ENCODE measurements around the gene UBE2E2. TPM values are rescaled to one million over a fixed set of nuclear protein-coding genes. Genes with fewer than 3 reads are reported as not detected.

Gene UBE2E2
- total RNA-seq, 1 donor from 2014 or later: 32.5 TPM

DNA sequence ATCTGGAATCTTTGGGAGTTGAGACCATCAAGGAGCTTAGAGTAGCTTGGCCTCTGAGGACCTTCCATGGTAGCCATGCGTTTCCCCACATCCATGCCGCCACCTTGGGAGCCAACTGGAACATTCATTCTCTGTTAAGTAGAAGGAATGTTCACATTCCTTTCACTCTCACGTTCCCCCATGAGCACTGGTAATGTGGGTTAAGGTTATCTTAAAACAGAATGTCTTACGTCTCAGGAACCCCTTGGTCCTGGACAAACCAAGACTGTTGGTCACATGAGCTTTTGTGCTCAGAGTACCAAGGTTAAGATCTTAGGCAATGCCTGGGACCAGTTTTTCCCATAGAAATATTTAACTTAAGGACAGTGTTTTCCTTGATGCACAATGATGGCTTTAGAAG, 390.9 kb downstream of the UBE2E2 start:
- H3K9me3 Mint-ChIP-seq (ENCODE audit: low read depth): peaks cover 7% of the 10 kb centered on the region
- peaks cover 6% of the 10 kb centered on the region for H3K4me1 Mint-ChIP-seq (ENCODE audit: low read depth)
- H3K27me3 Mint-ChIP-seq: no peaks in the 10 kb centered on the region
- DNase-seq (ENCODE audit: low spot score, unreplicated experiment): no peak
- H3K36me3 Mint-ChIP-seq (ENCODE audit: insufficient read depth): peaks cover 9% of the 10 kb centered on the region
- H3K27ac Mint-ChIP-seq: no peak overlapping the region
- TF ChIP-seq, protein P1, sequence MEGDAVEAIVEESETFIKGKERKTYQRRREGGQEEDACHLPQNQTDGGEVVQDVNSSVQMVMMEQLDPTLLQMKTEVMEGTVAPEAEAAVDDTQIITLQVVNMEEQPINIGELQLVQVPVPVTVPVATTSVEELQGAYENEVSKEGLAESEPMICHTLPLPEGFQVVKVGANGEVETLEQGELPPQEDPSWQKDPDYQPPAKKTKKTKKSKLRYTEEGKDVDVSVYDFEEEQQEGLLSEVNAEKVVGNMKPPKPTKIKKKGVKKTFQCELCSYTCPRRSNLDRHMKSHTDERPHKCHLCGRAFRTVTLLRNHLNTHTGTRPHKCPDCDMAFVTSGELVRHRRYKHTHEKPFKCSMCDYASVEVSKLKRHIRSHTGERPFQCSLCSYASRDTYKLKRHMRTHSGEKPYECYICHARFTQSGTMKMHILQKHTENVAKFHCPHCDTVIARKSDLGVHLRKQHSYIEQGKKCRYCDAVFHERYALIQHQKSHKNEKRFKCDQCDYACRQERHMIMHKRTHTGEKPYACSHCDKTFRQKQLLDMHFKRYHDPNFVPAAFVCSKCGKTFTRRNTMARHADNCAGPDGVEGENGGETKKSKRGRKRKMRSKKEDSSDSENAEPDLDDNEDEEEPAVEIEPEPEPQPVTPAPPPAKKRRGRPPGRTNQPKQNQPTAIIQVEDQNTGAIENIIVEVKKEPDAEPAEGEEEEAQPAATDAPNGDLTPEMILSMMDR (IDR thresholded peaks at IDR 0.05; ENCODE audit: unreplicated experiment): no peak
- H3K4me3 Mint-ChIP-seq (ENCODE audit: low read depth): no peak overlapping the region

DNA sequence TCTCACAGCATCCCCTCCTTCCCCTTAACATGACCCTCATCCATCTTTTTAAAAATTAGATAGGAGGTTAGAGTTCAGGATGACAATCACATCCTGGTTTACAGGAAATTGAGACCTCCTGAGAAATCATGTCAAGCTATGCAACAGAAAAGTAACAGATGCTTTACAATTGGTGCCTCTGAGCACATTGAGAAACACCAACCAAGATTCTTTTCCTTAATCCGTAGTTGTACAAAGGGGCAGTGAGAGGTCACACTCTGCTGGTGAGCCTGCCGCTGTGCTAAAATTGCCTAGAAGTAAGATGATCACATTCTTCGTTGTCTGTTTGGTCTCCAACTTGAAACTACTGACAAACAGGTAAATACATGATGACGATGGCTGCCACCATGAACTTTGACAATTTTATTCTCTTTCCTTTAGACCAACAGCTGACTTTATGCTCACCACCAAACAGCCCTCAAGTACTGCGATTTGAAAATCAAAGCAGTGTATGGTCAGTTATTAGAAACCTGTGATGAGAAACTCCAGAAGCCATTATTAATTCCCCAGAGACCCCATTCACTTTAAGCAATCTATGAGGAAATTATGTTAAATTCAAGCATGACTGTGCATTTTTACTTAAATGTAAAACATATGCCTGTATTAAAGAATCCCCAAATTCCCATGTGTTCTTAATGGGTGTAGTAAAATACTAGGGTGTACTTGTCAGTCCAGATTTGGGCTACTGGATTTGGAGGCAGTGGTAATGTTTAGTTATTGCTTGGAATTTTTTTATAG, 392.0 kb downstream of the UBE2E2 start:
- Mint-ChIP-seq H3K36me3 (ENCODE audit: insufficient read depth) (peaks cover 9% of the 10 kb centered on the region), H3K27me3 (no peaks in the 10 kb centered on the region), H3K4me3 (ENCODE audit: low read depth) (no peak overlapping the region), H3K4me1 (ENCODE audit: low read depth) (peaks cover 5% of the 10 kb centered on the region), H3K27ac (no peak overlapping the region), H3K9me3 (ENCODE audit: low read depth) (peaks cover 7% of the 10 kb centered on the region)
- no peak for DNase-seq (ENCODE audit: low spot score, unreplicated experiment)
- TF ChIP-seq, protein P1 (IDR thresholded peaks at IDR 0.05; ENCODE audit: unreplicated experiment): no peak

DNA sequence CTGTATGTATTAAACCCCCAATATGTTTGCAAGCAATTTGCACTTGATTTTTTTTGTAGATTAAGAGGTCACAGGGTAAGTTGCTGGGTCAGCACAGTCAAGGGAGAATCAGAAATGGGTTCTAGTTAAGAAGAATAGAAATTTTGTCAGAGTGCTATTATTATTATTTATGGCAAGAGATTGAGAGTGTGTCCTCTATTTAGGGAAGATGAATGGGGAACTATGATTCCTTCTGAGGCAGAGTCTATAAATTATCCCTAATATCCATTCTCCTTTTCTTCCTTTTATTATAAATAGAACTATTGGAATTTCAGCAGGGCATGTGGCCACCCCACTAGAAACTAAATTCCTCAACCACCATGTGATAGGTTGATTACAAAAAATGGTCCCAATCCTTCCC, 392.7 kb downstream of the UBE2E2 start:
- TF ChIP-seq, protein P1 (IDR thresholded peaks at IDR 0.05; ENCODE audit: unreplicated experiment): no peak
- peaks cover 3% of the 10 kb centered on the region for H3K4me1 Mint-ChIP-seq (ENCODE audit: low read depth)
- no peak for DNase-seq (ENCODE audit: low spot score, unreplicated experiment)
- peaks cover 9% of the 10 kb centered on the region for H3K36me3 Mint-ChIP-seq (ENCODE audit: insufficient read depth)
- H3K27me3 Mint-ChIP-seq: no peaks in the 10 kb centered on the region
- peaks cover 7% of the 10 kb centered on the region for H3K9me3 Mint-ChIP-seq (ENCODE audit: low read depth)
- H3K27ac Mint-ChIP-seq: no peak overlapping the region
- H3K4me3 Mint-ChIP-seq (ENCODE audit: low read depth): no peak overlapping the region

DNA sequence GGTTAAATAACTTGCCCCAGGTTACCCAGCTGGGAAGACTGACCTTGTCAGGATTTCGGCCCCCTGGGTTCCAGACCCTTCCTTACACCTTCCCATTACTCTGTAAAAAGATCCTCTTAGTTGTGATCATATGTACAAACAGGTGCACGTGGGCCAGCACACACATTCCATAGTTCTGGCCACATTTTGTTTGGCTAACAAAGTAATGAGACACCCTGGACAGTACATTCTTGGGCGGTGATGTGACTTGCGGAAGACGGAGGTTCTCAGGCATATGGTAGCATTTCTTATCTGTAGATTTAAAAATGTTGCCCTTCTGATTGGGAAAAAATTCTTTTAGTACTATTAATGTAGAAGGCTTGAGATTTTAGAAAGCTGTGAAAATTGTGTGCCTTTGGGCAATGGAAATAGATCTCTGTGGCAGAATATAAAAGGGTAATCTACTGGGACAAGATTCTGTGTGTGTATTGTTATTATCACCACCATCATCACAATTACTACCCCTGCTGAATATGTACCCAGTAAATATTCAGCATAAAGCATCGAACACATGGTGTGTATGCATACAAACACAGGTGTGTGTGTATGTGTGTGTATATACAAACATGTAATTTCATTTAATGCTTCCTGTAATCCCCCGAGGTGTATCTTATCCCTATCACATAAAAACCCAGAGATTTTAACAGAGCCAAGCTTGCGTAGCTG, 397.2 kb downstream of the UBE2E2 start:
- H3K4me1 Mint-ChIP-seq (ENCODE audit: low read depth): peaks cover 5% of the 10 kb centered on the region
- peaks cover 7% of the 10 kb centered on the region for H3K9me3 Mint-ChIP-seq (ENCODE audit: low read depth)
- no peak overlapping the region for H3K27ac Mint-ChIP-seq
- H3K27me3 Mint-ChIP-seq: no peaks in the 10 kb centered on the region
- TF ChIP-seq, protein P1 (IDR thresholded peaks at IDR 0.05; ENCODE audit: unreplicated experiment): no peak
- H3K4me3 Mint-ChIP-seq (ENCODE audit: low read depth): no peak overlapping the region
- no peak for DNase-seq (ENCODE audit: low spot score, unreplicated experiment)
- H3K36me3 Mint-ChIP-seq (ENCODE audit: insufficient read depth): peaks cover 8% of the 10 kb centered on the region

GRCh38 chr3:23601091-23601822, 398.1 kb downstream of the UBE2E2 start:
- Mint-ChIP-seq H3K4me3 (ENCODE audit: low read depth) (no peak overlapping the region), H3K27me3 (peaks cover 6% of the 10 kb centered on the region), H3K4me1 (ENCODE audit: low read depth) (peaks cover 5% of the 10 kb centered on the region), H3K9me3 (ENCODE audit: low read depth) (peaks cover 6% of the 10 kb centered on the region), H3K27ac (no peak overlapping the region), H3K36me3 (ENCODE audit: insufficient read depth) (peaks cover 7% of the 10 kb centered on the region)
- TF ChIP-seq, protein P1 (IDR thresholded peaks at IDR 0.05; ENCODE audit: unreplicated experiment): no peak
- no peak for DNase-seq (ENCODE audit: low spot score, unreplicated experiment)
